ENCODE measurements around the gene CDH13. TPM values are rescaled to one million over a fixed set of nuclear protein-coding genes. Genes with fewer than 3 reads are reported as not detected.

The CDH13 gene
- total RNA-seq, 1 donor: 102 TPM

DNA sequence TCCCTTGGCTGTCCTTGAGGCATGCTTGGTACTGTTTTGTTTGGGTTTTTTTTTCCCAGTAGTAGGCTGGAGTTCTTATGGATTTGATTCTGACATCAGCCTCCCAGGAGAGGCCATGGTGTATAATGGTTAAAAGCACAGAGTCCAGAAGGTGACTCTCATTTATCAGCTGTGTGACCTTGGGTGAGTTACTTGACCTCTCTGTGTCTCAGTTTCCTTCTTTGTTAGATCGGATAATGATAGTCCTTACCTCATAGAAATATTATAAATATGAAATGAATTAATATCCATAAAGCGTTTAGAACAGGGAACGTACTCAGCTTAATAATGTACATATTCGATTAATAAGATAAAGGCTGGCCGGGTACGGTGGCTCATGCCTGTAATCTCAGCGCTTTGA lies 810.3 kb downstream of the CDH13 start:
- Histone ChIP-seq H3K27me3 (ENCODE audit: insufficient read depth, low read length) (no peaks in the 10 kb centered on the region), H3K27ac (ENCODE audit: low read depth, low read length) (no peak overlapping the region), H3K4me1 (ENCODE audit: insufficient read depth, low read length) (no peaks in the 10 kb centered on the region)

GRCh38 chr16:83438326-83438725 lies 811.6 kb downstream of the CDH13 start:
- TF ChIP-seq, protein P1, sequence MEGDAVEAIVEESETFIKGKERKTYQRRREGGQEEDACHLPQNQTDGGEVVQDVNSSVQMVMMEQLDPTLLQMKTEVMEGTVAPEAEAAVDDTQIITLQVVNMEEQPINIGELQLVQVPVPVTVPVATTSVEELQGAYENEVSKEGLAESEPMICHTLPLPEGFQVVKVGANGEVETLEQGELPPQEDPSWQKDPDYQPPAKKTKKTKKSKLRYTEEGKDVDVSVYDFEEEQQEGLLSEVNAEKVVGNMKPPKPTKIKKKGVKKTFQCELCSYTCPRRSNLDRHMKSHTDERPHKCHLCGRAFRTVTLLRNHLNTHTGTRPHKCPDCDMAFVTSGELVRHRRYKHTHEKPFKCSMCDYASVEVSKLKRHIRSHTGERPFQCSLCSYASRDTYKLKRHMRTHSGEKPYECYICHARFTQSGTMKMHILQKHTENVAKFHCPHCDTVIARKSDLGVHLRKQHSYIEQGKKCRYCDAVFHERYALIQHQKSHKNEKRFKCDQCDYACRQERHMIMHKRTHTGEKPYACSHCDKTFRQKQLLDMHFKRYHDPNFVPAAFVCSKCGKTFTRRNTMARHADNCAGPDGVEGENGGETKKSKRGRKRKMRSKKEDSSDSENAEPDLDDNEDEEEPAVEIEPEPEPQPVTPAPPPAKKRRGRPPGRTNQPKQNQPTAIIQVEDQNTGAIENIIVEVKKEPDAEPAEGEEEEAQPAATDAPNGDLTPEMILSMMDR (IDR thresholded peaks at IDR 0.05; ENCODE audit: extremely low read depth, low read depth, low read length): no peak
- no peak overlapping the region for H3K4me3 ChIP-seq (ENCODE audit: insufficient read depth, low read length)
- H3K4me2 ChIP-seq (ENCODE audit: insufficient read depth, low read length): no peak overlapping the region
- no peak overlapping the region for H3K27ac ChIP-seq (ENCODE audit: low read depth, low read length)
- no peak for DNase-seq (ENCODE audit: insufficient read length, low spot score, missing footprints)
- H3K9me3 ChIP-seq (ENCODE audit: low read depth, low read length): no peaks in the 10 kb centered on the region
- H3K27me3 ChIP-seq (ENCODE audit: insufficient read depth, low read length): no peaks in the 10 kb centered on the region
- no peaks in the 10 kb centered on the region for H3K79me2 ChIP-seq (ENCODE audit: insufficient read depth, low read length)
- no peaks in the 10 kb centered on the region for H4K20me1 ChIP-seq (ENCODE audit: insufficient read depth, low read length)
- no peaks in the 10 kb centered on the region for H3K4me1 ChIP-seq (ENCODE audit: insufficient read depth, low read length)
- no peak overlapping the region for H2AFZ ChIP-seq (ENCODE audit: low read length)
- no peaks in the 10 kb centered on the region for H3K36me3 ChIP-seq (ENCODE audit: insufficient read depth, low read length)

More for the DNA sequence above, 810.3 kb downstream of the CDH13 start:
- Histone ChIP-seq H3K4me3 (ENCODE audit: insufficient read depth, low read length) (no peak overlapping the region), H2AFZ (ENCODE audit: low read length) (no peak overlapping the region), H3K36me3 (ENCODE audit: insufficient read depth, low read length) (no peaks in the 10 kb centered on the region), H3K9me3 (ENCODE audit: low read depth, low read length) (no peaks in the 10 kb centered on the region), H4K20me1 (ENCODE audit: insufficient read depth, low read length) (no peaks in the 10 kb centered on the region), H3K79me2 (ENCODE audit: insufficient read depth, low read length) (no peaks in the 10 kb centered on the region), H3K4me2 (ENCODE audit: insufficient read depth, low read length) (no peak overlapping the region)
- TF ChIP-seq, protein P1 (IDR thresholded peaks at IDR 0.05; ENCODE audit: extremely low read depth, low read depth, low read length): no peak
- DNase-seq (ENCODE audit: insufficient read length, low spot score, missing footprints): no peak

GRCh38 chr16:83439412-83439811 lies 812.6 kb downstream of the CDH13 start:
- no peak overlapping the region for H3K4me2 ChIP-seq (ENCODE audit: insufficient read depth, low read length)
- H3K27ac ChIP-seq (ENCODE audit: low read depth, low read length): no peak overlapping the region
- no peaks in the 10 kb centered on the region for H3K4me1 ChIP-seq (ENCODE audit: insufficient read depth, low read length)
- no peak overlapping the region for H3K4me3 ChIP-seq (ENCODE audit: insufficient read depth, low read length)
- no peaks in the 10 kb centered on the region for H3K79me2 ChIP-seq (ENCODE audit: insufficient read depth, low read length)
- DNase-seq (ENCODE audit: insufficient read length, low spot score, missing footprints): no peak
- H3K36me3 ChIP-seq (ENCODE audit: insufficient read depth, low read length): no peaks in the 10 kb centered on the region
- no peaks in the 10 kb centered on the region for H3K27me3 ChIP-seq (ENCODE audit: insufficient read depth, low read length)
- TF ChIP-seq, protein P1 (IDR thresholded peaks at IDR 0.05; ENCODE audit: extremely low read depth, low read depth, low read length): no peak
- no peaks in the 10 kb centered on the region for H3K9me3 ChIP-seq (ENCODE audit: low read depth, low read length)
- H4K20me1 ChIP-seq (ENCODE audit: insufficient read depth, low read length): no peaks in the 10 kb centered on the region
- H2AFZ ChIP-seq (ENCODE audit: low read length): no peak overlapping the region

- no peaks in the 10 kb centered on the region for H3K4me1 ChIP-seq (ENCODE audit: insufficient read depth, low read length)
- H4K20me1 ChIP-seq (ENCODE audit: insufficient read depth, low read length): no peaks in the 10 kb centered on the region
- H3K27me3 ChIP-seq (ENCODE audit: insufficient read depth, low read length): no peaks in the 10 kb centered on the region
- DNase-seq (ENCODE audit: insufficient read length, low spot score, missing footprints): no peak
- H3K79me2 ChIP-seq (ENCODE audit: insufficient read depth, low read length): no peaks in the 10 kb centered on the region
- TF ChIP-seq, protein P1 (IDR thresholded peaks at IDR 0.05; ENCODE audit: extremely low read depth, low read depth, low read length): no peak
- H3K36me3 ChIP-seq (ENCODE audit: insufficient read depth, low read length): no peaks in the 10 kb centered on the region
- H3K4me2 ChIP-seq (ENCODE audit: insufficient read depth, low read length): no peak overlapping the region
- no peak overlapping the region for H2AFZ ChIP-seq (ENCODE audit: low read length)
- H3K4me3 ChIP-seq (ENCODE audit: insufficient read depth, low read length): no peak overlapping the region
- H3K9me3 ChIP-seq (ENCODE audit: low read depth, low read length): no peaks in the 10 kb centered on the region
- no peak overlapping the region for H3K27ac ChIP-seq (ENCODE audit: low read depth, low read length)
Measured at GRCh38 chr16:83441517-83441916, 814.7 kb downstream of the CDH13 start.
